Activated T-cell treated with anti-CD3 and anti-CD28 coated beads, Interleukin-2, amount 50 U/mL, for 1 hour (primary cell): Measurements from ENCODE around the gene SLC22A3.
"Not testable (repeated sequence)": the region's sequence is repeated elsewhere in the genome, so short reads cannot be mapped to it uniquely, and the experiment has no call there.

Source experiments
- DNase-seq: peaks from one replicate; pipeline ENCODE4 v3.0.0-alpha.2; 2020

SLC22A3 gene

GRCh38 chr6:160419488-160419887, 71.3 kb downstream of the SLC22A3 start:
- no peak for DNase-seq

- no peak for DNase-seq
These were observed 72.2 kb downstream of the SLC22A3 start for GRCh38 chr6:160420253-160420968.

- DNase-seq: no peak
These were observed 72.9 kb downstream of the SLC22A3 start for GRCh38 chr6:160420969-160421556.

GRCh38 chr6:160421854-160422253, 73.7 kb downstream of the SLC22A3 start:
- no peak for DNase-seq

- no peak for DNase-seq
These were observed 76.1 kb downstream of the SLC22A3 start for GRCh38 chr6:160424256-160424655.

- no peak for DNase-seq
These were observed 78.0 kb downstream of the SLC22A3 start for GRCh38 chr6:160426136-160426535.

GRCh38 chr6:160427312-160428068, 79.3 kb downstream of the SLC22A3 start:
- DNase-seq: no peak

GRCh38 chr6:160428069-160428430, 79.9 kb downstream of the SLC22A3 start:
- no peak for DNase-seq

- DNase-seq: no peak
These were observed 80.8 kb downstream of the SLC22A3 start for GRCh38 chr6:160428818-160429619.

GRCh38 chr6:160429620-160429895, 81.4 kb downstream of the SLC22A3 start:
- no peak for DNase-seq

GRCh38 chr6:160430203-160430602, 82.0 kb downstream of the SLC22A3 start:
- no peak for DNase-seq

GRCh38 chr6:160430751-160431150, 82.6 kb downstream of the SLC22A3 start:
- DNase-seq: no peak

GRCh38 chr6:160431226-160431625, 83.0 kb downstream of the SLC22A3 start:
- no peak for DNase-seq

- DNase-seq: no peak
These were observed 83.7 kb downstream of the SLC22A3 start for GRCh38 chr6:160431791-160432404.

GRCh38 chr6:160435935-160436334, 87.8 kb downstream of the SLC22A3 start:
- no peak for DNase-seq

- DNase-seq: no peak
These were observed 89.0 kb downstream of the SLC22A3 start for GRCh38 chr6:160437154-160437553.

- DNase-seq: no peak
These were observed 89.6 kb downstream of the SLC22A3 start for GRCh38 chr6:160437775-160438174.

- no peak for DNase-seq
These were observed 90.3 kb downstream of the SLC22A3 start for GRCh38 chr6:160438481-160438880.

GRCh38 chr6:160439751-160440150, 91.6 kb downstream of the SLC22A3 start:
- DNase-seq: no peak

- DNase-seq: no peak
These were observed 94.0 kb downstream of the SLC22A3 start for GRCh38 chr6:160442151-160442550.

GRCh38 chr6:160445130-160445529, 97.0 kb downstream of the SLC22A3 start:
- no peak for DNase-seq

- no peak for DNase-seq
These were observed 99.2 kb downstream of the SLC22A3 start for GRCh38 chr6:160447350-160447749.

GRCh38 chr6:160449787-160450186, 101.6 kb downstream of the SLC22A3 start:
- DNase-seq: not testable (repeated sequence)
